Stimulated activated CD4-positive, alpha-beta T cell treated with anti-CD3 and anti-CD28 coated beads, TNF-alpha, amount 100 ng/mL, for 24 hours (primary cell): ENCODE results near the gene DKC1.
A peak's percentile ranks its signal among the peaks of the same experiment; 100 is the strongest.

Experiments used
- DNase-seq, 3 experiments: peaks; one replicate each; pipeline ENCODE4 v3.0.0-alpha.2; 2020; ENCODE audit warnings: low read depth in 3 of 3

The DKC1 gene

GRCh38 chrX:154762537-154763296, at the start of gene DKC1:
TSS of gene DKC1 (plus strand) at chrX:154762864. CDS start at chrX:154762966, 102 bp downstream.
- peak; percentile 85 to 94 (median 89) for DNase-seq

GRCh38 chrX:154714925-154715324, 47.7 kb upstream of the DKC1 start:
- peak in 1 of 3 experiments; percentile 42 for DNase-seq

- DNase-seq, result no peak
These were observed 46.8 kb upstream of the DKC1 start for GRCh38 chrX:154715825-154716224.

GRCh38 chrX:154717824-154718223, 44.8 kb upstream of the DKC1 start:
- DNase-seq, result no peak

- no peak for DNase-seq
These were observed 44.0 kb upstream of the DKC1 start for GRCh38 chrX:154718616-154719015.

GRCh38 chrX:154719132-154719675, 43.5 kb upstream of the DKC1 start:
- peak in 1 of 3 experiments; percentile 12 for DNase-seq

- DNase-seq, result no peak
These were observed 42.6 kb upstream of the DKC1 start for GRCh38 chrX:154720067-154720466.

- DNase-seq, result no peak
These were observed 41.5 kb upstream of the DKC1 start for GRCh38 chrX:154721155-154721554.

GRCh38 chrX:154724993-154725756, 37.5 kb upstream of the DKC1 start:
- DNase-seq, result no peak

GRCh38 chrX:154727418-154727817, 35.2 kb upstream of the DKC1 start:
- DNase-seq, result no peak

GRCh38 chrX:154727871-154728270, 34.8 kb upstream of the DKC1 start:
- DNase-seq, result no peak

- DNase-seq, result no peak
These were observed 34.1 kb upstream of the DKC1 start for GRCh38 chrX:154728431-154729190.

GRCh38 chrX:154729439-154729838, 33.2 kb upstream of the DKC1 start:
- DNase-seq, result no peak

GRCh38 chrX:154730253-154730891, 32.3 kb upstream of the DKC1 start:
- no peak for DNase-seq

GRCh38 chrX:154731184-154731583, 31.5 kb upstream of the DKC1 start:
- DNase-seq, result no peak

- DNase-seq, result no peak
These were observed 30.8 kb upstream of the DKC1 start for GRCh38 chrX:154731881-154732280.

- no peak for DNase-seq
These were observed 30.1 kb upstream of the DKC1 start for GRCh38 chrX:154732421-154733065.

- no peak for DNase-seq
These were observed 29.6 kb upstream of the DKC1 start for GRCh38 chrX:154733066-154733425.

- no peak for DNase-seq
These were observed 28.4 kb upstream of the DKC1 start for GRCh38 chrX:154734061-154734781.

- no peak for DNase-seq
These were observed 26.8 kb upstream of the DKC1 start for GRCh38 chrX:154735695-154736393.
